Effector CD4-positive, alpha-beta T cell (primary cell): Measurements from ENCODE around the gene HAX1.
"Not testable (repeated sequence)": the region's sequence is repeated elsewhere in the genome, so short reads cannot be mapped to it uniquely, and the experiment has no call there.

Source experiments
- DNase-seq: peaks from one replicate; pipeline ENCODE4 v3.0.0-alpha.2; 2020
- total RNA-seq: gene quantifications from one replicate; lab custom pipeline; 2026; lab: John Stamatoyannopoulos, UW

HAX1 gene
- total RNA-seq = 54.4 reads per million, percentile 70 among the genes with 10 or more reads in this experiment

GRCh38 chr1:154272217-154272998 is at the start of gene HAX1:
Gene HAX1 (plus strand): TSS chr1:154272629. CDS start chr1:154272724, 95 bp downstream.
- peak; percentile 94 for DNase-seq

- DNase-seq = no peak
Measured at GRCh38 chr1:154222918-154223317, 49.5 kb upstream of the HAX1 start.

DNA sequence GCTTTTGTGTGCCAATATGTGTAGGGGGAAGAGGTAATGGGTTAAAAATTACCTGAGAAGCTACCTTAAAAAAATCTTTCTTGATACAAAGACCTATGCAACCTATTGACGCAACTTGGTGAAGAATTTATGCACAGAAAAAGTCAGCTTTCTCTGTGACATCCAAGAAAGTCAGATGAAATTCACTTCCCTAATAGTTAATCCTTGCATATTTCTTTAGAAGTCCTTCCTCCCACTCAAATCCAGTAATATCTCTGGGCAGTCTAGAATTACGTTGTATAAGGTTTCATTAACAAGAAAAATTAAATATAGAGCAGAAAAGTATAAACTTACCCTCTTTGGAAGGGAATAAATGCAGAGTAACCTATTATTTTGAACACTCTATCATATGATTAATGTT is 48.8 kb upstream of the HAX1 start:
- DNase-seq = no peak

- no peak for DNase-seq
Measured at GRCh38 chr1:154225370-154225769, 47.1 kb upstream of the HAX1 start.

- not testable (repeated sequence) for DNase-seq
Measured at GRCh38 chr1:154231112-154231511, 41.3 kb upstream of the HAX1 start.

GRCh38 chr1:154233127-154233526 is 39.3 kb upstream of the HAX1 start:
- not testable (repeated sequence) for DNase-seq

DNA sequence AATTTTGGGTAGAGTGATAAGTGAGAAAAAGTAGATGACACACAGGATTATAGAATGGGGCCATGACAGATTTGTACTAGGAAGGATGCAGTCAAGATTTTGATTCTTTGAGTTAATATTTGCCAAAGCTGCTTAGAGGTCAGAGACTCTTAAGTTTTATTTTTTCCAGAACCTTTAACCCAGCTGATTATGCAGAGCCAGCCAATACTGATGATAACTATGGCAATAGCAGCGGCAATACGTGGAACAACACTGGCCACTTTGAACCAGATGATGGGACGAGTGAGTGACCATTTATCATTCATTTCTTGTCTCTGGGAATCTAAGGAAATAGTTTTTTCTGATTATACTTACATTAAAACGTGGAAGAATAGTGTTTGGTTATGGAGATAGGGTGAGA is 35.6 kb upstream of the HAX1 start:
- no peak for DNase-seq

- DNase-seq = no peak
Measured at GRCh38 chr1:154237435-154237834, 35.0 kb upstream of the HAX1 start.

DNA sequence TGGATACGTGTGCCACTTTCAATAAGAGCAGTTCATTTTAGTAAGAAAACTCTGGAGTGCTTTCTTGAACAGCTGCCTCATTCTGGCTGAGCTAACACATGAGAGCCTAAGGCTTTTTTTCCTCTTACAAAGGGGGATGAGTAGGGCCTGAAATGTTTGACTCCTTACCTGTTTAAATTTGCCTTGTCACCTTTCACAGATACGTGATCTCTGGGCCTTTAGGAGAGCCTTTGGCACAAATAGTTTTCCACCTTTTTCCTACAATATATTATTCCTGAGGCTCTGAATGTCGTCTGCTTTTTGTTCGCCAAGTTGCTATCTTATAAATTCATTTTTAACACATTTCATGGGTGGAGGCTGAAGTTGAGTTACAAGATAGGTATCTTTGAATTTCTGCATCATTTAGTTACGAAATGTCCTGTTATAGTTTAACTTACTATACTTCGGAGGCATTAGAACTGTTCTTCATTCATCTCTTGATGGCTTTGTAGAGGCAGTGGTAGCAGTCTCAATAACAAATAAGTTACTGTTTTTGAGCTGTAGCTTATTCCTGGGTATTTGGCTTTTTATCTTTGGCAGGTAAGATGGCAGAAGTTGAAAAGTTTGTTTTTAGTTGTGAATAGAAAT is 34.4 kb upstream of the HAX1 start:
- DNase-seq = no peak

- DNase-seq = no peak
Measured at GRCh38 chr1:154239491-154239890, 32.9 kb upstream of the HAX1 start.

- DNase-seq = no peak
Measured at GRCh38 chr1:154240294-154240833, 32.1 kb upstream of the HAX1 start.

- no peak for DNase-seq
Measured at GRCh38 chr1:154241703-154242351, 30.6 kb upstream of the HAX1 start.

- no peak for DNase-seq
Measured at GRCh38 chr1:154253671-154254070, 18.8 kb upstream of the HAX1 start.

DNA sequence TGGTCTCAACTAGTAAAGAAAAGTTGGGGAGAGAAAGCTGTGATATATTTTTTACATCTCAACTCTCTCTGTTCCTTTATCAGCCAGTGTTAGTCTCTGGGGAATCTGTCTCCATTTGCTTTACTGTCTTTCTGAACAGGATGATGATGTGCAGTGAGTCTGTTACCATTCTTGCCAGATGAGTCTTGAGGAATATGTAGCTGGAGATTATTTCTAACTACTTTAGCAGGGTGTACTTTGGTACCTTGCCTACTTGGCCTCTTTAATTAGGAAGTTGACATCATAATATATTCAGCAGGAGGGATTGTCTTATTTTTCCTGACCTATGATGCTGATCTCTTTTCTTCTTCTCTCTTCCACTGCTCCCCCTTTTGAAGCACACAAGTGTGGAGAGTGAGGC is 15.7 kb upstream of the HAX1 start:
- no peak for DNase-seq

- no peak for DNase-seq
Measured at GRCh38 chr1:154258784-154259183, 13.6 kb upstream of the HAX1 start.

- no peak for DNase-seq
Measured at GRCh38 chr1:154260127-154260526, 12.3 kb upstream of the HAX1 start.

GRCh38 chr1:154263465-154264332 is 8.7 kb upstream of the HAX1 start:
- DNase-seq = no peak

DNA sequence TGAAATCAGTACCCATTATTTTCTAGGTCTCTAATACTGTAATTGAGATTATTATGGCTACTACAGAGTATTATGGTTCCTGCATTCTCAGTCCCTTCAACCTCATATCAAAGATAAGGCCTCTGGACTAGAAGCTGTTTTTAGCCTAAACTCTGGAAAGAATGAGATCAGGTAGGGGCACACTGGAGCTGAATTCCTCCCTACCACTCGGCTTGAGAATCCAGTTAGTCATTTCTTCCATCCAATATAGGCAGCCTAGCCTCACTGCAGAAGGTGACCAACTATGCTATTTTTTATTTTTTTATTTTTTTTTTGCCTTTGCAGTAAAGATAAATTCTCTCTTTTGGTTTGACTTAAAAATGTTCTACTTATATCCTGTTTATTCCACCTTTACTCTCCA is 8.0 kb upstream of the HAX1 start:
- no peak for DNase-seq

DNA sequence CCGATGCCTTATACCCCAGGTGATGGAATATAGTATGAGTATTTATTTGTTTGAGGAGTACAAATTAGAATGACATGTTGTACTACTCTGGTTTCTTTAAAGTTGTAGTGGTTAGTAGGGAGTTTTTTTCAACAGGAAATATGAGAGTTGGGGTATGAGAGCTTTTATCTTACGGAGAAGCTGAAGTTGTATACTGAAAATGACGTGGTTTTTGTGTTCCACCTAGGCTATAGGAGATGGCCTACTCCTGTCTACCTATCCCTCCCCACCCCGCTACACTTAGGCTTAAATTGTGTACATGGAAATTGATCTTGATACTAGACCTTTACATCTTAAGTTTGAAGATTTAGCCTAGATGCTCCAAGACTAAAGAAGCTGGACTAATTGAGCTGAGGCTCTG is 6.8 kb upstream of the HAX1 start:
- DNase-seq = no peak

- no peak for DNase-seq
Measured at GRCh38 chr1:154270833-154271232, 1.6 kb upstream of the HAX1 start.

- no peak for DNase-seq
Measured at GRCh38 chr1:154272999-154273563, 652 bp downstream of the HAX1 start.

- DNase-seq = no peak
Measured at GRCh38 chr1:154276797-154277196, 4.4 kb downstream of the HAX1 start.
